Measurements from ENCODE around the gene ARID2. TPM values are rescaled to one million over a fixed set of nuclear protein-coding genes. Genes with fewer than 3 reads are reported as not detected.

Gene ARID2
- total and polyA plus RNA-seq, 8 donors = 29.2 to 42.6 (median 34.1) TPM

GRCh38 chr12:45834809-45835208 lies 105.3 kb downstream of the ARID2 start:
- no peak for TF ChIP-seq CTCF (IDR thresholded peaks at IDR 0.05)
- Histone ChIP-seq H3K36me3 (peaks cover 0 to 32% of the 10 kb centered on the region in 2 donors), H3K27me3 (no peaks in the 10 kb centered on the region), H3K4me1 (no peaks in the 10 kb centered on the region), H3K4me3 (no peak overlapping the region), H3K9me3 (peaks cover 0 to 3% of the 10 kb centered on the region in 2 donors), H3K27ac (no peak overlapping the region)
- ATAC-seq (no peak), DNase-seq (no peak)
- intact Hi-C loops (cut with DNase I) = no loop called here

GRCh38 chr12:45839917-45840316 lies 110.4 kb downstream of the ARID2 start:
- Histone ChIP-seq H3K27me3 (no peaks in the 10 kb centered on the region), H3K4me3 (no peak overlapping the region), H3K36me3 (peaks cover 0 to 53% of the 10 kb centered on the region in 2 donors), H3K27ac (no peak overlapping the region), H3K9me3 (no peaks in the 10 kb centered on the region), H3K4me1 (no peaks in the 10 kb centered on the region)
- ATAC-seq = no peak
- intact Hi-C loops (cut with DNase I) = no loop called here
- no peak for DNase-seq
- no peak for TF ChIP-seq CTCF (IDR thresholded peaks at IDR 0.05)

- Histone ChIP-seq H3K36me3 (peaks cover 0 to 51% of the 10 kb centered on the region in 2 donors), H3K4me3 (no peak overlapping the region), H3K27me3 (no peaks in the 10 kb centered on the region), H3K27ac (no peak overlapping the region), H3K9me3 (no peaks in the 10 kb centered on the region), H3K4me1 (no peaks in the 10 kb centered on the region)
- intact Hi-C loops (cut with DNase I) = no loop called here
- no peak for TF ChIP-seq CTCF (IDR thresholded peaks at IDR 0.05)
- DNase-seq = no peak
- no peak for ATAC-seq
These were observed 119.8 kb downstream of the ARID2 start for GRCh38 chr12:45849289-45849688.

GRCh38 chr12:45850302-45850701 lies 120.8 kb downstream of the ARID2 start:
- peaks cover 0 to 45% of the 10 kb centered on the region in 2 donors for H3K36me3 ChIP-seq
- TF ChIP-seq CTCF (IDR thresholded peaks at IDR 0.05) = no peak
- H3K27me3 ChIP-seq = no peaks in the 10 kb centered on the region
- DNase-seq = no peak
- ATAC-seq = no peak
- H3K9me3 ChIP-seq = no peaks in the 10 kb centered on the region
- H3K4me1 ChIP-seq = no peaks in the 10 kb centered on the region
- H3K4me3 ChIP-seq = no peak overlapping the region
- no peak overlapping the region for H3K27ac ChIP-seq
- intact Hi-C loops (cut with DNase I) = no loop called here

- Histone ChIP-seq H3K36me3 (peaks cover 0 to 39% of the 10 kb centered on the region in 2 donors), H3K27me3 (no peaks in the 10 kb centered on the region), H3K27ac (no peak overlapping the region), H3K4me3 (no peak overlapping the region), H3K9me3 (no peaks in the 10 kb centered on the region), H3K4me1 (no peaks in the 10 kb centered on the region)
- ATAC-seq (no peak), DNase-seq (peak in 2 of 4 donors; percentile 6 to 20)
- intact Hi-C loops (cut with DNase I) = no loop called here
- no peak for TF ChIP-seq CTCF (IDR thresholded peaks at IDR 0.05)
These were observed 123.0 kb downstream of the ARID2 start for GRCh38 chr12:45852508-45852907.
